IPS-20b (cell line): ENCODE results near the gene PGM5.
A peak's percentile ranks its signal among the peaks of the same experiment; 100 is the strongest.
"Not testable (repeated sequence)": the region's sequence is repeated elsewhere in the genome, so short reads cannot be mapped to it uniquely, and the experiment has no call there.

Experiments
- H3K27ac ChIP-seq: one replicate; pipeline ENCODE4 v1.5.1; 2013; ENCODE audit warnings: low read length
- H3K27me3 ChIP-seq: 2 replicates; pipeline ENCODE4 v1.6.1; 2013; ENCODE audit warnings: mild to moderate bottlenecking, low read length, inconsistent platforms; ENCODE audit not compliant: insufficient read depth
- H3K36me3 ChIP-seq: 2 replicates; pipeline ENCODE4 v1.6.1; 2013; ENCODE audit warnings: low read depth, mild to moderate bottlenecking, inconsistent platforms, low read length, moderate library complexity; ENCODE audit not compliant: insufficient read depth
- H3K4me1 ChIP-seq: 2 replicates; pipeline ENCODE4 v1.6.1; 2013; ENCODE audit warnings: mild to moderate bottlenecking, control low read depth, inconsistent platforms, low read length, moderate library complexity; ENCODE audit not compliant: insufficient read depth
- H3K4me3 ChIP-seq: 2 replicates; pipeline ENCODE4 v1.5.1; 2013; ENCODE audit warnings: mild to moderate bottlenecking, low read length, inconsistent platforms
- H3K9ac ChIP-seq: 2 replicates; pipeline ENCODE4 v1.6.1; 2013; ENCODE audit warnings: low read depth, mild to moderate bottlenecking, inconsistent platforms, low read length, moderate library complexity
- H3K9me3 ChIP-seq: 2 replicates; pipeline ENCODE4 v1.6.1; 2013; ENCODE audit warnings: mild to moderate bottlenecking, low read depth, low read length, inconsistent platforms; ENCODE audit not compliant: insufficient read depth

The PGM5 gene

GRCh38 chr9:68356380-68357118, at the start of gene PGM5:
Gene PGM5 (plus strand): TSS chr9:68356611. CDS start chr9:68357128, 517 bp downstream.
- H3K4me3 ChIP-seq = peak within 1 kb of the TSS; percentile 53; the same call in 1 of the 2 replicates
- not testable (repeated sequence) for H3K9me3 ChIP-seq, H3K4me1 ChIP-seq, H3K27ac ChIP-seq, H3K9ac ChIP-seq, H3K36me3 ChIP-seq
- H3K27me3 ChIP-seq = peaks cover 70% of the 10 kb centered on the region

- H3K36me3 ChIP-seq, H3K27ac ChIP-seq, H3K9ac ChIP-seq, H3K9me3 ChIP-seq, H3K4me3 ChIP-seq, H3K4me1 ChIP-seq: not testable (repeated sequence)
- peaks cover 30% of the 10 kb centered on the region for H3K27me3 ChIP-seq
These were observed 49.3 kb upstream of the PGM5 start for GRCh38 chr9:68307127-68307526.

- not testable (repeated sequence) for H3K4me3 ChIP-seq, H3K4me1 ChIP-seq, H3K36me3 ChIP-seq, H3K27ac ChIP-seq, H3K9ac ChIP-seq, H3K9me3 ChIP-seq
- H3K27me3 ChIP-seq = peaks cover 30% of the 10 kb centered on the region
These were observed 48.8 kb upstream of the PGM5 start for GRCh38 chr9:68307654-68308053.

DNA sequence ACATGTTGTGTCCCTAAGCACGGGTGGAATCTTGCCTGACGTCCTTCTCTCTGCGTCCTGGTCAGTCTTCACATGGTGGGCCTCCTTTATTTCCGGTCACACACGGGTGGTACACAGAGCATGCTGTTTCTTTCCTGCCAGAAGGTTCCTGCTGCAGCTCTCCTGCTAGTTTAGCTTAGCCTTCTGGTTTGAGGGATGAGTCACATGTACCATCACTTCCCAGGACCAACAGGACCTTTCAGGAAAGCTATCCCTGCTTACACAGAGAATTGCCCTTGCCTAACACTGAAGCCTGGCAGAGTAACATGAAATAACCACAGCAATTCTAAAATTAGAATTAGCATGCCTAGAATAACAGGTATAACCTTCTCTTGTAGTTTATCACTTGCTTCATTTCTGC, 45.2 kb upstream of the PGM5 start:
- not testable (repeated sequence) for H3K9me3 ChIP-seq, H3K4me1 ChIP-seq, H3K9ac ChIP-seq, H3K27ac ChIP-seq, H3K4me3 ChIP-seq, H3K36me3 ChIP-seq
- H3K27me3 ChIP-seq = peaks cover 29% of the 10 kb centered on the region

DNA sequence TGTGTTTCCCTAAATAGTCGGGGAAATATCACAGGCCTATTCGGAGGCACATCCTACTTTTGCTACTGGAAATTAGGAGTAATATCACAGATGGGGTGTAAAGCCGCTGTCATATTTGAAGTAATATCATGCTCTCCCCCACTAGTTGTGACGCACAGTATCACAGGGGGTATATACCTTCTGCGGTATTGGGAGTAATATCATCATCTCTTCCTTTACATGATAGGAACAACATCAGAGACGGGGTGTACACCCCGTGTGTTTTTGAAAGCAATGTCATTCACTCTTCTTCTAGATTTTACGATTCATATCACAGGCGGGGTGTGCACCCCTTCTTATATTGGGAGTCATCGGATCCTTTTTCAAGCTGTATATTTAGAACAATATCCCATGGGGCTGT, 38.2 kb upstream of the PGM5 start:
- H3K36me3 ChIP-seq, H3K4me1 ChIP-seq, H3K9ac ChIP-seq, H3K9me3 ChIP-seq, H3K4me3 ChIP-seq, H3K27ac ChIP-seq: not testable (repeated sequence)
- peaks cover 14% of the 10 kb centered on the region; the same call in 1 of the 2 replicates for H3K27me3 ChIP-seq

DNA sequence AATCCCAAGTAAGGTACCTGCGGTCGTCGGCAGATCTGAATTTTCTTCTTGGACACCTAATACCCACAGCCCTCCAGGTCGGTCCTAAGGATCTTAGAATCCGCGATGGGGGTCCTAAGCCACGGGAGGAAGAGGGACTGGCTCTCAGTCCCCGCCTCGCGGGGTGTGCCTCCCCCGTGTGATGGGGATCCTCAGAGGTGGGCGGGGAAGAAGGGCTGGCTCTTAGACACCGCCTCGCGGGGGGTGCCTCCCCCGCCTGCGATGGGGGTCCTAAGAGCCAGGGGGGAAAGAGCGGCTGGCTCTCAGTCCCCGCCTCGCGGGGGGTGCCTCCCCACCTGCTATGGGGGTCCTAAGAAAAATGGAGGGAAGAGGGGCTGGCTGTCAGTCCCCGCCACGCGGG, 32.7 kb upstream of the PGM5 start:
- not testable (repeated sequence) for H3K27ac ChIP-seq, H3K4me1 ChIP-seq, H3K27me3 ChIP-seq, H3K9ac ChIP-seq, H3K36me3 ChIP-seq, H3K9me3 ChIP-seq, H3K4me3 ChIP-seq

DNA sequence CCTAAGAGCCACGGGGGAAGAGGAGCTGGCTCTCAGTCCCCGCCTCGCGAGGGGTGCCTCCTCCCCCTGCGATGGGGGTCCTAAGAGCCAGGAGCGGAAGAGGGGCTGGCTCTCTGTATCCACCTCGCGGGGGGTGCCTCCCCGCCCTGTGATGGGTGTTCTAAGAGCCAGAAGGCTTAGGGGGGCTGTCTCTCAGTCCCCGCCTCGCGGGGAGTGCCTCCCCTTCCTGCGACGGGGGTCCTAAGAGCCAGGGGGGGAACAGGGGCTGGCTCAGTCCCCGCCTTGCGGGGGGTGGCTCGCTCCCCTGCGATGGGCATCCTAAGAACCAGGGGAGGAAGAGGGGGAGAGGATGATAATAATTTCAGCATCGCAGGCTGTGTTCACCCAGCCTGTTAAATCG, 31.9 kb upstream of the PGM5 start:
- H3K27me3 ChIP-seq, H3K36me3 ChIP-seq, H3K4me1 ChIP-seq, H3K9ac ChIP-seq, H3K9me3 ChIP-seq, H3K4me3 ChIP-seq, H3K27ac ChIP-seq: not testable (repeated sequence)

- H3K4me1 ChIP-seq, H3K4me3 ChIP-seq, H3K27ac ChIP-seq, H3K9me3 ChIP-seq, H3K36me3 ChIP-seq, H3K27me3 ChIP-seq, H3K9ac ChIP-seq: not testable (repeated sequence)
These were observed 27.3 kb upstream of the PGM5 start for GRCh38 chr9:68329106-68329505.

- H3K27ac ChIP-seq, H3K9ac ChIP-seq, H3K27me3 ChIP-seq, H3K36me3 ChIP-seq, H3K4me3 ChIP-seq, H3K4me1 ChIP-seq, H3K9me3 ChIP-seq: not testable (repeated sequence)
These were observed 25.8 kb upstream of the PGM5 start for GRCh38 chr9:68330531-68331173.

DNA sequence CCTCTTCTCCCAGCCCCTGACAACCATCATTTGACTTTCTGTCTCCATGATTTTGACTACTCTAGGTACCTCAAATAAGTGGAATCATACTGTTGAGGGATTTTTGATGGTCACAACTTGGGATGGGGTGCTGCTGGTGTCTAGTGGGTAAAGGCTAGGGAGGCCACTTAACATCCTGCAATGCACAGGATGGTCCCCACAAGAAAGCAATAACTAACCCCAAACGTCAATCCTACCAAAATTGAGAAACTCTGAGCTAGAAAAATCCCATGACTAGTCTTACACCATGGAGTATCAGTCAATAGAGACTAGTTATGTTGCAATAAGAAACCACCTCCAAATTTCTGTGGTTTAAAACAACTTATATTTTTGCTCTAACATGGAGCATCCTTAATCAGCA, 24.3 kb upstream of the PGM5 start:
- not testable (repeated sequence) for H3K4me3 ChIP-seq, H3K27me3 ChIP-seq, H3K4me1 ChIP-seq, H3K36me3 ChIP-seq, H3K27ac ChIP-seq, H3K9ac ChIP-seq, H3K9me3 ChIP-seq

DNA sequence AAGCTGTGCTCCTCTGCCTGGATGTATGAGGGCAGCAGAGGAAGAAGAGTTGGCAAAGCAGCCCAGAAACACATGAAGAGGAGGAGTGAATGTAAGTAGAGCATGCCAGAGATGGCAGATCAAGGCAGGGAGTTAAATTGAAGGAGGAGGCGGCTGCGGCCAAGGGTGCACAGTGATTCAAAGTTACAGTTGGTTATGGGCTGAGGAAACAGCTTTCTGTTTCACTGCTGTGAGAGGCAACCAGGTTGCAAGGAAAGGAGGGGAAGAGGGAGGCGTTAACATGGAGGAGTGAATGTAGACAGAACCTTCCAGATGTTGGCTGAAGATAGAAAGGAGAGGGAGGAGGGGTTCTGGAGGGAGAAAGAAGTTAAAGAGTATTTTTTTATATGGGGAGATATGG, 20.5 kb upstream of the PGM5 start:
- not testable (repeated sequence) for H3K36me3 ChIP-seq, H3K27ac ChIP-seq, H3K9me3 ChIP-seq, H3K4me1 ChIP-seq, H3K4me3 ChIP-seq, H3K9ac ChIP-seq, H3K27me3 ChIP-seq

- H3K9ac ChIP-seq, H3K27me3 ChIP-seq, H3K4me1 ChIP-seq, H3K27ac ChIP-seq, H3K36me3 ChIP-seq, H3K9me3 ChIP-seq, H3K4me3 ChIP-seq: not testable (repeated sequence)
These were observed 19.6 kb upstream of the PGM5 start for GRCh38 chr9:68336639-68337339.
